ENCODE measurements around the gene MAB21L4.

Gene MAB21L4

DNA sequence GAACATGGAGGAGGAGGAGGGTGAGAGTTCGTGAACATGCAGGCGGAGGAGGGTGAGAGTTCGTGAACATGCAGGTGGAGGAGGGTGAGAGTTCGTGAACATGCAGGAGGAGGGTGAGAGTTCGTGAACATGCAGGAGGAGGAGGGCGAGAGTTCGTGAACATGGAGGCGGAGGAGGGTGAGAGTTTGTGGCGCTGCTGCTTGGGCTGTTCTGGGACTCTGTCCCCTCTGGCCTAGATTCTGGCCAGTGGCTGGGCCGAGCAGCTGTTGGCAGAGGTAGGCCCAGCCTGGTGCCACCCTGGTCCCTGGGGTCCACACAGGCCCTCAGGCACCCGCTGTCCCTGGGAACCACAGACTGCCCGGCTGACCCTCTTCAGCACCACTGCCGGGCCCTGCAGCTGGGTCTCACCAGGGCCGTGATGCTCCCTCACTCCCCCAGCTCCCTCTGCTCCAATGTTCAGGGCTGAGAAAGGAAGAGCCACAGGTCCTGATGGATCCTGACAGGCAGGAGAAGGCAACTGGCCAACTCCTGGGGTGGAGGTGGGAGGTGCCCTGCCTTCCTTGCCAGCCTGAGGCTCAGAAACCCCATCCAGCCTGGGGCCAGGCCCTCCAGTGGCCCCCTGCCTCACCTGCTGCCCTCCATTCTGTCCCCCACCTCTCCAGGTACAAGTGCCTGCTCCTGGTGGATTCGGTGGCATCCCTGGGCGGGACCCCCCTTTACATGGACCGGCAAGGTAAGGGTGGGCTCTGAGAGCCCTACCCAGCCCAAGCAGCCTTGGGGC, 23.4 kb downstream of the MAB21L4 start:
- Histone ChIP-seq H3K9me3 (ENCODE audit: control insufficient read depth, low read length) (no peaks in the 10 kb centered on the region), H3K36me3 (ENCODE audit: control insufficient read depth, insufficient read depth, low read length) (no peaks in the 10 kb centered on the region), H3K4me1 (no peaks in the 10 kb centered on the region), H3K4me3 (ENCODE audit: low read depth, low read length) (no peak overlapping the region), H3K27me3 (ENCODE audit: control insufficient read depth, insufficient read depth, low read length) (no peaks in the 10 kb centered on the region), H3K9ac (no peak overlapping the region), H3K4me2 (ENCODE audit: low read length) (no peak overlapping the region), H2AFZ (no peak overlapping the region), H3K79me2 (no peaks in the 10 kb centered on the region), H3K27ac (no peak overlapping the region)
- TF ChIP-seq CTCF (IDR thresholded peaks at IDR 0.05), result no peak

- Histone ChIP-seq H3K9me3 (ENCODE audit: control insufficient read depth, low read length) (no peaks in the 10 kb centered on the region), H3K27ac (no peak overlapping the region), H3K79me2 (no peaks in the 10 kb centered on the region), H3K4me1 (no peaks in the 10 kb centered on the region), H3K27me3 (ENCODE audit: control insufficient read depth, insufficient read depth, low read length) (no peaks in the 10 kb centered on the region), H3K36me3 (ENCODE audit: control insufficient read depth, insufficient read depth, low read length) (no peaks in the 10 kb centered on the region), H3K4me3 (ENCODE audit: low read depth, low read length) (no peak overlapping the region), H3K9ac (no peak overlapping the region), H3K4me2 (ENCODE audit: low read length) (no peak overlapping the region), H2AFZ (no peak overlapping the region)
- no peak for TF ChIP-seq CTCF (IDR thresholded peaks at IDR 0.05)
These were observed 24.6 kb downstream of the MAB21L4 start for GRCh38 chr2:240871071-240871958.

DNA sequence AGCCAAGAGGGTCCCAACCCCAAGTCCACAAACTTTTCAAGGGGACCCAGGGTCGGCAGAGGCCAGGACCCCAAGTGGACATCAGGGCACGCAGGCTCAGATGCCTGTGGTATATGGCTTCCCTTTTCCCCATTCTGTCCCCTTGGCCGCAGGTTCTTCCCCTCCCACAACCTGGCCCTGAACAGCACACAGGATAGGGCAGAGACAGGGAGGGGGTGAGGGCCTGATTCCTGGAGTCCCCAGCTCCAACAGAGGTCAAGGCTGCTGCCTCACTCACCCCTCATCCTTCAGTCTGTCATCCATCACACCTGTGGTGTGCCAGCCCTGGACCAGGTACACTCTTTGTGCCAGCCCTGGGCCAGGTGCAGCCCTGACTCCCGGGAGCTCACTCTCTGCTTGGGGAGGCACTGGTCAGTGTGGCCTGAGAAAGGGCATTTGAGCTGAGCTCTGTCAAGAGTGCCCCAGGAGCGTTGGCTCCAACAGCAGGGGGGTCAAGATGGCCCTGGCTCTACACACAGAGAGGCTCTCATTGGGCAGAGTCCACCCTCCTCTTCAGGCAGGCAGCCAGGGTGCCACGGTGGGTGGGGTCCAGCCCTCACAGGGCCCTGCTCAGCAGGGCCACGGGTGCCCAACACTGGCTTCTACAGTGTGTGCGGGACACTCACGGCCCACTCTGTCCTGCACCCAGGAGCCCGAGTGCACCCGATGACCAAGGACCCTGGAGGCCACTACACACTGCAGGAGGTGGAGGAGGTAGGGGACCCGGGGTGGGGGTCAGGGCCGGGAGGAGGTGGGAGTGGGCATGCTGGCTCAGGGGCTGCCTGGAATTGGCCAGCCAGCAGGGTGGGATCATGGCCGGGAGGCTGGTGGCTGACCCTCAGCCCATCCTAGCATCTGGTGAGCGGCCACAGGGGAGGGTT, 25.7 kb downstream of the MAB21L4 start:
- no peaks in the 10 kb centered on the region for H3K27me3 ChIP-seq (ENCODE audit: control insufficient read depth, insufficient read depth, low read length)
- H3K4me3 ChIP-seq (ENCODE audit: low read depth, low read length), result no peak overlapping the region
- H3K4me2 ChIP-seq (ENCODE audit: low read length), result no peak overlapping the region
- no peaks in the 10 kb centered on the region for H3K4me1 ChIP-seq
- H3K27ac ChIP-seq, result no peak overlapping the region
- H3K9ac ChIP-seq, result no peak overlapping the region
- no peak for TF ChIP-seq CTCF (IDR thresholded peaks at IDR 0.05)
- H3K79me2 ChIP-seq, result no peaks in the 10 kb centered on the region
- H3K9me3 ChIP-seq (ENCODE audit: control insufficient read depth, low read length), result no peaks in the 10 kb centered on the region
- no peaks in the 10 kb centered on the region for H3K36me3 ChIP-seq (ENCODE audit: control insufficient read depth, insufficient read depth, low read length)
- H2AFZ ChIP-seq, result no peak overlapping the region

DNA sequence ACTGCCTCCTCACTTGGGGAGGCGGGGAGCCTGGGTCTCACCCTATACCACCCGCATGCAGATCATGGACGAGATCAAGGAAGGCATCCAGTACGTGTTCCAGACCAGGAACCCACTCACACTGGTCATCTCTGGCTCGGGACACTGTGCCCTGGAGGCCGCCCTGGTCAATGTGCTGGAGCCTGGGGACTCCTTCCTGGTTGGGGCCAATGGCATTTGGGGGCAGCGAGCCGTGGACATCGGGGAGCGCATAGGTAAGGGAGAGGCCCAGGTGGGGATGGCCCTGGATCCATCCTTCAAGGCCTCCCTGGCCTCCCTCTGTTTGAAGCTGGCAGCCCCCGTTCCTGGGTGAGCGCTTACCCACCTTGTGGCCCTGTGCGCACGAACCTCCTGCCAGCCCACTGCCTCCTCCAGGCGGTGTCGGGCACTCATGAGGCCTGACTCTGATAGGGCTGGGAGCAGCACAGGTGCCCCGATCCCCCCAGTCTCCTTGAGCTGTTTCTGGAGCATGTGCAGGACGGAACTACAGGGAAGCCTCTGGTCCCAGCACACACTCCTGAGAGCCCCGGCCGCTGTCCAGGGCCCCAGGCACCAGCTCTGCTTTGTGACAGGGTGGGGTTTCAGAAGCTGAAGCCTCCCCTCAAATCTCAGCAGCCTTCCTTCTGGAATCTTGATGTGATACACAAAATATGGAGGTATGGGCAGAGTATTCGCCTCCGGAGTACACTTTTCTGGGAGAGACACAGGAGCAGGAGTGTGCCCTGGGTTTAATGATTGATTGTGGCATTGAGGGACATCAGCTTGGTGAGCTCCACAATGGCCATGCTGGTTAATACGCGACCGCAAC, 26.6 kb downstream of the MAB21L4 start:
- no peak overlapping the region for H2AFZ ChIP-seq
- no peak for TF ChIP-seq CTCF (IDR thresholded peaks at IDR 0.05)
- no peak overlapping the region for H3K9ac ChIP-seq
- no peaks in the 10 kb centered on the region for H3K4me1 ChIP-seq
- no peaks in the 10 kb centered on the region for H3K9me3 ChIP-seq (ENCODE audit: control insufficient read depth, low read length)
- H3K4me2 ChIP-seq (ENCODE audit: low read length), result no peak overlapping the region
- no peaks in the 10 kb centered on the region for H3K79me2 ChIP-seq
- H3K27me3 ChIP-seq (ENCODE audit: control insufficient read depth, insufficient read depth, low read length), result no peaks in the 10 kb centered on the region
- no peaks in the 10 kb centered on the region for H3K36me3 ChIP-seq (ENCODE audit: control insufficient read depth, insufficient read depth, low read length)
- no peak overlapping the region for H3K27ac ChIP-seq
- H3K4me3 ChIP-seq (ENCODE audit: low read depth, low read length), result no peak overlapping the region
